NCI-H82 treated with DMSO at 0.1 percent for 48 hours (cell line): ENCODE measurements around the gene RNF40.

Experiments used
- DNase-seq: peaks from one replicate; lab custom pipeline; 2025; ENCODE audit not compliant: unreplicated experiment; lab: John Stamatoyannopoulos, UW

RNF40 gene

DNA sequence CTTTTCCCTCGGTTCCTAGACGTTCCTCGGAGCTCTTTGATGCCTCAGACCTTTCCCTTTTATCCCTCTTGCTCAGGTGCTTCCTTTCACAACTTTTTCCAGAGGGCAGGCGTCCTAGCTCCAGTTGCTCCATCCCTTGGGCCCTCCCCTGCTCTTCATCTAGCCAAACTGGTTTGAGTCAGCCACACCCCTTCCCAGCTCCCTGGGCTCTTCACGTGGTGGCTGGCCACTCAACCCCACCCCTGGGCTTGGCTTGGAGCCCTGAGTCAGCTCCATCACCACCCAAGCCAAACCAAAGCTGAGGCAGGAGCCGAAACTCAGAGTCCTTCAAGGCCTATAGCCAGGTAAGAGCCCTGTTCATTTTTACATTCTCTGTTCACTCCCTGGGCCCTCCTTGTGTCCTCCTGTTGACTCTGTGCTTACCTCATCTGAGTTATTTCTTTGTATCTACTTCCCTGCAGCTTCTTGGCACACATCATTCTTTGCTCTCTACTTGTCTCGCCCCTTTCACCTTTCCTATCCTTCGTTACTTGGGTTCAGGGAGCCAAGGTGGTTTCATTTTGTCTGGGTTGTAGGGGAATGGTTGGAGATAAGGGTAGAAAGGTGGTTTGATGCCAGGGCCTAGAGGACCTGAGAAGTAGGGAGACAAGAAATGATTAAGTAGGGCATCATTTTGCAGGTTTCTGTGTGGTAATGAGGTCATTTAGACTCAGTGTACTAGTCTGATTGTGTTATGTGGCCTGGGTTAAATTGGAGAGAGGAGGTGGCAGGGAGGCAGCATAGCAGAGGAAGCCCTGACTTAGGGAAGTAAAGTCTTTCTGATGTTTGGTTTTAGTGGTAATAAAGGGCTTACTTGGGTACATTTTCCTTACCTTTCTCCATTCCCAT is 21.5 kb upstream of the RNF40 start:
- DNase-seq, result no peak

DNA sequence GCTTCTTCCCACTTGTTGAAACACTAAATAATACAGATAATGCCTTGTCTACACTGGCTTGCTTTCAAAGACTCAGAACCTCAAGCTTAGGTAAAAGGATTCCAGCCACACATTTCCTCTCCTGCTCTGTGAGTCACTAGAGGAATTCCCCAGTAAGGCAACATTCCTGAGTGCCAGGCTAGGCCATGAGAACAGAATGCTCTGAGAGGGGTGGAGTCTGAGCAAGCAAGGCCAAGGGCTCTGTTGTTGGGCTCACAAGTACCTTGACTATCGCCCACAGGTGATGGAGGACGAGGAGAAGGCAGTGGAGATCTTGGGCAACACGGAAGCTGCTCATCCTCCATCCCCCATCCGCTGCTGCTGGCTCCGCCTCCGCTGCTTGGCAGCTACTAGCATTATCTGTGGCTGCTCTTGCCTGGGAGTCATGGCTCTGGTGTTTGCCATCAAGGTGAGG is 20.6 kb upstream of the RNF40 start:
- DNase-seq, result no peak

DNA sequence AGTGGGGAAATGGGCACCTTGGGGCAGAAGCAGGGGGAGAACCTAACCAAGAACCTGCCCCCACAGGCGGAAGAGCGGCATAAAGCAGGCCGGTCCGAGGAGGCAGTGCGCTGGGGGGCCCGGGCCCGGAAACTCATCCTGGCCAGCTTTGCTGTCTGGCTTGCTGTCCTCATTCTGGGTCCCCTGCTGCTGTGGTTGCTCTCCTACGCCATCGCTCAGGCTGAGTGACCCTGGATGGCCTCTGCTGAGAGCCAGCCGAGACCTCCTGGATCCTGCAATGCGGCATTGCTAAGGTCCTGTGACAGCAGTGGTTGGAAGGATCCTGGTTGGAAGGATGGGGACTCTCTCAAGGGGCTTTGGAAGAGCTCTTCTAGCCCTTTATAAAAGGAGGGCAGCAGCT is 18.4 kb upstream of the RNF40 start:
- DNase-seq, result no peak

GRCh38 chr16:30744183-30744582 is 17.9 kb upstream of the RNF40 start:
- no peak for DNase-seq

- DNase-seq, result no peak
Observed at GRCh38 chr16:30745082-30745481, 17.0 kb upstream of the RNF40 start.

GRCh38 chr16:30746638-30747175 is 15.4 kb upstream of the RNF40 start:
- DNase-seq, result no peak

GRCh38 chr16:30747331-30747730 is 14.8 kb upstream of the RNF40 start:
- no peak for DNase-seq

DNA sequence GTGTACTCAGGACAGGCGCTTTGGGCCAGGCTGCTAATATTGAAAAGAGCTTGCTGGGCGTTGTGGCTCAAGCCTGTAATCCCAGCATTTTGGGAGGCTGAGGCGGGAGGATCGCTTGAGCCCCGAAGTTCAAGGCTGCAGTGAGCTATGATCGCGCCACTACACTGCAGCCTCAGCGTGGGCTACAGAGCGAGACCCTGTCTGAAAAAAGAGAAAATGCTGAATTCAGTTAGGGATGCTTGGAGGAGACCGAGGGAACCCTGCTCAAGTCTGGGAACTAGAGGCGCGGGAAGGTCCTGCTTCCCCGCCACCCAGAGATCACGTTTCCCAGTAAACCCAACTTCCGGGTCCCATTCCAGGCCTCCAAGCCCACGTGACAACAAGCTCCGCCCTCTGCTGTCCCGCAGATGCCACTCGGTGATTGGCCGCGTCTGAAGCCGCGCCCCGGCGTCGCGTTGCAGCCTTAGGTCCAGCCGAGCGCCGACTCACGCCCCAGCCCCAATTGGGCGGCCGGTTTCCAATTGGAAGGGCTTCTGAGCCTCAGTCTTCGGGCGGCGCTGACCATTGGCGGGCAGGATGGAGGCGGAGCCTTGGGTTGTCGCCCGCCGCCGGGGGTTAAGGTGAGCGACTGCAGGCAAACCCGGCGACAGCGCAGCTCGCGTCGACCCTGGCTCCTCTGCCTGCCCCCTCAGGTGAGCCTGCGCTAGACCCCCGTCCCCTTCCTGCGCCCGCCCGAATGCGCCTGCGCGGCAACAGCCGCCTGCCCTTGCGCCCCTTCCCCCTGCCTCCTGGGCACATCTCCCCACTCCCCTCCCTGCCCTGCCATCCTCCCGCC is 14.1 kb upstream of the RNF40 start, which contains the start of gene PHKG2:
PHKG2 (plus strand) TSS at position 627 of the 835 bp plus-strand sequence. CDS start 396 bp downstream, outside the sequence.
- peak; percentile 90 for DNase-seq

DNA sequence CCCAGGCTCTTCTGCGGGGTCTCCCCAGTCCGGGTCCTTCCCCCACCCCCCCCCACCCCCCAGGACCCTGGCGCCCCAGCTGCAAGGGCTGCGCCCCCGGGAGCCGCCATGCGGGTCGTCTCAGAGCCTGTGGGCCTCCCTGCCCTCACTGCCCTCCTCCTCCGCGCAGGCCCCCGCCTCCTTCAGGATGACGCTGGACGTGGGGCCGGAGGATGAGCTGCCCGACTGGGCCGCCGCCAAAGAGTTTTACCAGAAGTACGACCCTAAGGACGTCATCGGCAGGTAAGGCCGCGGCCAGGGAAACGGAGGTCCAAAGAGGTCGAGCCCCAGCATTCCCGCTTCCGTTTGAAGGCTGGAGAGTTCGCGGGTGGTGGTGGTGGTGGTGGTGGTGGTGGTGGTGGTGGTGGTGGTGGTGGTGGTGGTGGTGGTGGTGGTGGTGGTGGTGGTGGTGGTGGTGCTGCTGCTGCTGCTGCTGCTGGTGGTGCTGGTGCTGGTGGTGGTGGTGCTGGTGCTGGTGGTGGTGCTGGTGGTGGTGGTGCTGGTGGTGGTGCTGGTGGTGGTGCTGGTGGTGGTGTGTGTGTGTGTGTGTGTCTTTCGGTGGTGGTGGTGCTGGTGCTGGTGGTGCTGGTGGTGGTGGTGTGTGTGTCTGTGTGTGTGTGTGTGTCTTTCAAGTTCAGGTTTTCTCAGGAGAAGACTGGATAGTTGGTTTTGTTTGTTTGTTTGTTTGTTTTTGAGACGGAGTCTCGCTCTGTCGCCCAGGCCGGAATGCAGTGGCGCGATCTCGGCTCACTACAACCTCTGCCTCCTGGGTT is 13.3 kb upstream of the RNF40 start:
- DNase-seq, result no peak

DNA sequence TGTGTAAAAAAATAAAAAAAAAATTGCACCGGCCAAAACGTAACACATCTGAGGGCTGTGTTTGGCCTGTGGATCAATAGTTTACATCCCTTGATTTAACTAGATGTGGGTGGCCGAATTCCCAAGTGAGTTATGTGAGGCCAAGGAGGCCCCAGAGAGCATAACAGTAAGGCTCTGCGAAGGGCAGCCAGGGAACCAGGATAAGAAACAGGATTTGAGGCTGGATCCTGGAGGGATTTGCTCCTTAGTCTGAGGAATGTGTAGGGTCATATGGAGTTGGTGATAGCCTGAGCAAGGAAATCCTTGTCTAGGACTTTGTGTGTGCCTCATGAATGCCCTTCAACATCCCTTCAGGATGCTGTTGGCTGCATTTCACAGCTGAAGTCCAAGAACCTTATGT is 11.9 kb upstream of the RNF40 start:
- no peak for DNase-seq

DNA sequence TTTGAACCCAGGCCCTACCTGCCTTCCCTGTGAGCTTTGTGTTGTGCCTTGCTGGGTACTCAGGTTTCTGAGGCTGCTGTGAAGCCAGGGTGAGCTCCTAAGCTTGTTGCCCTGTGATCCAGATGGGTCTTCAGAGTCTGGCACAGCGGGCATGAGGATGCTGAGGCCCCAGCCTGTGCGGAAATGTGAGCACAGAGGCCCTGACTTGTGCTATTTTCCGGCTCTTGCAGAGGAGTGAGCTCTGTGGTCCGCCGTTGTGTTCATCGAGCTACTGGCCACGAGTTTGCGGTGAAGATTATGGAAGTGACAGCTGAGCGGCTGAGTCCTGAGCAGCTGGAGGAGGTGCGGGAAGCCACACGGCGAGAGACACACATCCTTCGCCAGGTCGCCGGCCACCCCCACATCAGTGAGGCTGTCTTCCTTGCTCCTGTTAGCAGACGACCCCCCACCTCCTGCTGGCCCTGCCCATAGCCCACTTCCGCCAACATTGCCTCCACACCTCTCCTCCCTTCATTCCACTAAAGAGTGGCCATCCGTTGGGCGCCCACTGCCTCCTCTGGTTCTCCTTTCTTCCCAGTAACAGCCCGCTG is 11.2 kb upstream of the RNF40 start:
- DNase-seq, result no peak

DNA sequence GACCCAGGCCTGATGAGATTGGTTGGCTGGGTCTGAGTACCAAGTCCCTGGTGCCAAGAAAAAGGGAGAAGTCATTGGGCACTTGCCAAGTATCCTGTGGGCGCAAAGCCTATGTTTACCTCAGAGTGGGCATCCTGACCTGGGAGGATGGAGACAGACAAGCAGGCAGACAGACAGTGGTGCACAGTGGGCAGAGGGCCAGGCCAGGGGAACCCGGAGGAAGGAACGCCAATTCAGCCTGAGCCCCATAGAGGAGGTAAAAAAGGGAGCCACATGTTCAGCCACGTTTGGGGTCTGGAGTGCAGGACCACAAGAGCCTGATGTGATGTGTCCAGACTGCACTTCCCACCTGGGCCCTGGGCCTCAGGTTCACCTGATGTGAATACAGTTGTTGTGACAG is 8.5 kb upstream of the RNF40 start:
- DNase-seq, result no peak

- no peak for DNase-seq
Observed at GRCh38 chr16:30755955-30756780, 6.0 kb upstream of the RNF40 start.

DNA sequence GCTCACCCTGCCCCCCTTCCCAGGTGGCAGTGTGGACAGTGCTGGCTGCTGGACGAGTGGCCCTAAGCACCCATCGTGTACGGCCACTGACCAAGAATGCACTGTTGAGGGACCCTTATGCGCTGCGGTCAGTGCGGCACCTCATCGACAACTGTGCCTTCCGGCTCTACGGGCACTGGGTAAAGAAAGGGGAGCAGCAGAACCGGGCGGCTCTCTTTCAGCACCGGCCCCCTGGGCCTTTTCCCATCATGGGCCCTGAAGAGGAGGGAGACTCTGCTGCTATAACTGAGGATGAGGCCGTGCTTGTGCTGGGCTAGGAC is 5.4 kb upstream of the RNF40 start:
- DNase-seq, result no peak

- no peak for DNase-seq
Observed at GRCh38 chr16:30757316-30757715, 4.8 kb upstream of the RNF40 start.

DNA sequence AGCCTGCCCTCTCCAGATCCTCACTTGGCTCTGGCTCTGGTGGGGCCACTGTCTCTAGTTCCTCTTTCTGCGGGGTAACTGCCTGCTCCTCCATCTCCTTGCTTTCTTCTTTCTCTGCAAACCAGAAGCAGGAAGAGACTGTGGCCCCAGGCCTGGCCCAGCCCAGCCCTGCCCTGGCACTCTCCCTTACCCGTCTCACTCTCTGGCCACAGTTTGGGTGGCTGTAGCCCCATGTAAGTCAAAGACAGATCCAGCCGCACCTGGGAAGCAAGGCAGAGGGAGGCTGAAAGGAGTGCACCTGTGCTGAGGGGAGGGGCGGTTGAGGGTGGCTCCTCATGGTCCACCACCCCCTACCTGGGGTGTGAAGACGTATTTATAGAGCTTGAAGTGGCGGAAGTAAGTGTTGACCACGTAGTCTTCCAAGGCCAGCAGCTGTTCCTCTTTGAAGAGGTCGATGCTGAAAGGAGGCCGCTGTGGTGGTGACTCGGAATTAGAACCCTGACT is 3.1 kb upstream of the RNF40 start:
- DNase-seq, result no peak

DNA sequence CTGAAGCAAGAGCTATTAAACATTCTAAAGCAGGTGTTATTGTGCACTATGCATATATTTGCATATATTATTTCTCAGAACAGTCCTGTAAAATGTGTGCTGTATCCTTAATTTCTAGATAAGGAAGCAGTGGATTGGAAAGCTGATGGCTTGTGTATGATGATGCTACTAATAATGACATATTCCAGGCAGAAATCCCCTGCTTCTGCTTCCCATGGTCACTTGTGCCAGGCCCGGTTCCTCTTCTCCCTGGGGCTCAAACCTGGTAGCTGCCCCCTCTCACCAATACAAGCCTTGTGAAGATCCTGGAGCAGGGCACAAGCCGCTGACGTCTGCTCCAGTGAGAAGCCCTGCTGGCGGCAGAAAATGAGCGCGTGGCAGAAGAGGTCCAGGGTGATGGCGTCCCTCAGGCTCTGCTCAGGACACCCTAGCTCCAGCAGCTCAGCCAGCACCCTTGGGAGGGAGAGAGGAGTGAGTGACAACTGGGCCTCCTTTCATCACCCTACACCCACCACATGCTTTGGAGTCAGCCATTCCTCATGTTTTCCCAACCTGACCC is 2.0 kb upstream of the RNF40 start:
- no peak for DNase-seq

DNA sequence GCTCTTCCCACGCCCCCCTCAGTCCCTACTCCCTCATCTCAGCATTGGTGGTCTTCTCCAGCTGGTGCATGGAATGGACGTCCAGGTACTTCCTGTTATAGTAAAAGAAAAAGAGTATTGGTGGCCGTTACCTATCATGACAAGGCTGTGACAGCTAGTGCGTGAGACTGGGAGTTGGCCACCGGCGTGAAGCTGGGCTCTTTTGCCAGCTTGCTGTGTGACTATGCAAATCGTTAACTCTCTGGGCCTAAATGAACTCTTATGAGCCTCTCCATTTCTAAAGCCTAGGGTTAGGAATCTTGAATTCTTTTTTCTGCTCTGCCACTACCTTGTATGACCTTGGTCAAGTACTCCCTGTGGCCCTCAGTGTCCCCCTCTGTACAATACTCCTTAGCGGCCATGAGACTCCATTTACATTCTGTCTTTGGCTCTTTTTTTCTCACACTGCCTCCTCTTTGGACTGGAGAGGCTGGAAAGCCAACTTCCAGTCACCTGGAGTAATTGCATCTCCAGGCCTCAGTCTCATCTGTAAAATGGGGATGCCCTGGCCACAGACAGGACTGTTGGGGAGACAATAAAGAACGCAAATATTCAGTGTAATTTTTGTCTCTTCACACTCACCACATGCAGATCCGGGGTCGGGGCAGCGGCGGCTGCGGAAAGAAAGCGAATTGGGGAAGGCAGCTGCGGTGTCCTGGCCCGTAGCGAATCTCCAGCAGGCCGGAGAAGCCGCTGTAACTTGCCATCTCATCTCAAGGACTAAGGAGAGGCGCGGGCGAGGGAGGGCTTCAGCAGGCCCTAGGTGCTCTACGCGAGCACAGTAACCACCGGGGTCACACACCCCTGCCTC is 1.3 kb upstream of the RNF40 start:
- no peak for DNase-seq
